GM21723 (cell line): ENCODE data around the gene CACNA1I.

Experiments used
- ATAC-seq: cut with Tn5 transposase; IDR thresholded peaks from one replicate; pipeline ENCODE4 v1.9.1; 2021; ENCODE audit warnings: mild to moderate bottlenecking, moderate library complexity; ENCODE audit not compliant: unreplicated experiment

CACNA1I gene

GRCh38 chr22:39567135-39567946 is 3.2 kb upstream of the CACNA1I start:
- no peak for ATAC-seq

- ATAC-seq = no peak
Observed at GRCh38 chr22:39568278-39568981, 2.1 kb upstream of the CACNA1I start.

- ATAC-seq = no peak
Observed at GRCh38 chr22:39569066-39569465, 1.5 kb upstream of the CACNA1I start.

GRCh38 chr22:39570226-39570625 is 327 bp upstream of the CACNA1I start:
- no peak for ATAC-seq

GRCh38 chr22:39571538-39571937 is 985 bp downstream of the CACNA1I start:
- no peak for ATAC-seq

GRCh38 chr22:39574779-39575551 is 4.4 kb downstream of the CACNA1I start:
- ATAC-seq = no peak

GRCh38 chr22:39575552-39575825 is 4.9 kb downstream of the CACNA1I start:
- ATAC-seq = no peak

GRCh38 chr22:39576027-39576426 is 5.5 kb downstream of the CACNA1I start:
- ATAC-seq = no peak

GRCh38 chr22:39577366-39577765 is 6.8 kb downstream of the CACNA1I start:
- no peak for ATAC-seq

GRCh38 chr22:39577900-39578299 is 7.3 kb downstream of the CACNA1I start:
- no peak for ATAC-seq

- no peak for ATAC-seq
Observed at GRCh38 chr22:39580006-39580441, 9.5 kb downstream of the CACNA1I start.

- ATAC-seq = no peak
Observed at GRCh38 chr22:39580795-39581194, 10.2 kb downstream of the CACNA1I start.

- no peak for ATAC-seq
Observed at GRCh38 chr22:39581303-39581702, 10.8 kb downstream of the CACNA1I start.

GRCh38 chr22:39583066-39583667 is 12.6 kb downstream of the CACNA1I start:
- ATAC-seq = no peak

GRCh38 chr22:39589875-39590274 is 19.3 kb downstream of the CACNA1I start:
- ATAC-seq = no peak

GRCh38 chr22:39592081-39593065 is 21.8 kb downstream of the CACNA1I start:
- ATAC-seq = no peak

- no peak for ATAC-seq
Observed at GRCh38 chr22:39593066-39593930, 22.7 kb downstream of the CACNA1I start.

GRCh38 chr22:39593931-39594285 is 23.4 kb downstream of the CACNA1I start:
- no peak for ATAC-seq

- ATAC-seq = no peak
Observed at GRCh38 chr22:39594411-39594810, 23.9 kb downstream of the CACNA1I start.
